SK-N-SH treated with all-trans-retinoic acid at 6 μM for 48 hours (cell line): ENCODE measurements around the gene ZBTB16.

Experiments
- ARNTL ChIP-seq: fragments of 450-650 bp; formaldehyde crosslinking; IDR thresholded peaks from 2 replicates; pipeline ENCODE4 v1.5.0; 2020; ENCODE audit warnings: low read depth, mild to moderate bottlenecking, moderate library complexity, borderline replicate concordance
- CREB5 ChIP-seq: fragments of 250-450 bp; sonication (Bioruptor Pico); IDR thresholded peaks from 2 replicates; pipeline ENCODE4 v1.5.1; 2020; ENCODE audit warnings: low read depth, mild to moderate bottlenecking, moderate library complexity
- CSDC2 ChIP-seq: fragments of 250-450 bp; sonication (Bioruptor Pico); IDR thresholded peaks from 2 replicates; pipeline ENCODE4 v1.5.0; 2020; ENCODE audit warnings: mild to moderate bottlenecking, moderate library complexity
- ESRRG ChIP-seq: fragments of 250-450 bp; sonication (Bioruptor Pico); IDR thresholded peaks from 2 replicates; pipeline ENCODE4 v1.6.1; 2021; ENCODE audit warnings: mild to moderate bottlenecking
- GLIS3 ChIP-seq: fragments of 250-450 bp; sonication (Bioruptor Pico); IDR thresholded peaks from 2 replicates; pipeline ENCODE4 v1.5.0; 2020; ENCODE audit warnings: mild to moderate bottlenecking, moderate library complexity
- OSR1 ChIP-seq: fragments of 250-450 bp; sonication (Bioruptor Pico); IDR thresholded peaks from 2 replicates; pipeline ENCODE4 v1.8.0; 2022; ENCODE audit warnings: moderate library complexity, mild to moderate bottlenecking, inconsistent platforms
- PATZ1 ChIP-seq: fragments of 250-450 bp; sonication (Bioruptor Pico); IDR thresholded peaks from 2 replicates; pipeline ENCODE4 v1.8.0; 2020; ENCODE audit warnings: mild to moderate bottlenecking, moderate library complexity, borderline replicate concordance
- PPARA ChIP-seq: fragments of 250-450 bp; sonication (Bioruptor Pico); IDR thresholded peaks from 2 replicates; pipeline ENCODE4 v1.5.0; 2020; ENCODE audit warnings: mild to moderate bottlenecking, borderline replicate concordance
- RARB ChIP-seq: fragments of 250-450 bp; sonication (Bioruptor Pico); IDR thresholded peaks from 2 replicates; pipeline ENCODE4 v1.8.0; 2021; ENCODE audit warnings: mild to moderate bottlenecking, moderate library complexity
- ZC3H10 ChIP-seq: fragments of 250-450 bp; sonication (Bioruptor Pico); IDR thresholded peaks from 2 replicates; pipeline ENCODE4 v1.5.1; 2021; ENCODE audit warnings: mild to moderate bottlenecking, moderate library complexity
- ZFP3 ChIP-seq: fragments of 250-450 bp; sonication (Bioruptor Pico); IDR thresholded peaks from 2 replicates; pipeline ENCODE4 v1.5.0; 2020; ENCODE audit warnings: mild to moderate bottlenecking, moderate library complexity
- ZFP30 ChIP-seq: fragments of 450-650 bp; formaldehyde crosslinking; IDR thresholded peaks from 2 replicates; pipeline ENCODE4 v1.5.0; 2022; ENCODE audit warnings: mild to moderate bottlenecking, moderate library complexity
- ZNF70 ChIP-seq: fragments of 450-650 bp; formaldehyde crosslinking; IDR thresholded peaks from 2 replicates; pipeline ENCODE4 v1.5.0; 2020; ENCODE audit warnings: mild to moderate bottlenecking, moderate library complexity
- TF ChIP-seq, protein P1 (sequence below): fragments of 250-450 bp; sonication (Bioruptor Pico); IDR thresholded peaks from 2 replicates; pipeline ENCODE4 v1.5.1; 2021; ENCODE audit warnings: mild to moderate bottlenecking, moderate library complexity

GRCh38 chr11:114156131-114156581 is 96.6 kb downstream of the ZBTB16 start:
- TF ChIP-seq PATZ1 (CRISPR knock-in tag) = no peak
- TF ChIP-seq RARB (CRISPR knock-in tag) = no peak
- TF ChIP-seq ARNTL = no peak
- no peak for TF ChIP-seq CSDC2
- TF ChIP-seq PPARA (CRISPR knock-in tag) = no peak
- no peak for TF ChIP-seq OSR1
- TF ChIP-seq ZFP3 = no peak
- no peak for TF ChIP-seq ZNF70
- TF ChIP-seq, protein P1, sequence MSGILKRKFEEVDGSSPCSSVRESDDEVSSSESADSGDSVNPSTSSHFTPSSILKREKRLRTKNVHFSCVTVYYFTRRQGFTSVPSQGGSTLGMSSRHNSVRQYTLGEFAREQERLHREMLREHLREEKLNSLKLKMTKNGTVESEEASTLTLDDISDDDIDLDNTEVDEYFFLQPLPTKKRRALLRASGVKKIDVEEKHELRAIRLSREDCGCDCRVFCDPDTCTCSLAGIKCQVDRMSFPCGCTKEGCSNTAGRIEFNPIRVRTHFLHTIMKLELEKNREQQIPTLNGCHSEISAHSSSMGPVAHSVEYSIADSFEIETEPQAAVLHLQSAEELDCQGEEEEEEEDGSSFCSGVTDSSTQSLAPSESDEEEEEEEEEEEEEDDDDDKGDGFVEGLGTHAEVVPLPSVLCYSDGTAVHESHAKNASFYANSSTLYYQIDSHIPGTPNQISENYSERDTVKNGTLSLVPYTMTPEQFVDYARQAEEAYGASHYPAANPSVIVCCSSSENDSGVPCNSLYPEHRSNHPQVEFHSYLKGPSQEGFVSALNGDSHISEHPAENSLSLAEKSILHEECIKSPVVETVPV (CRISPR knock-in tag) = no peak
- no peak for TF ChIP-seq ESRRG (CRISPR knock-in tag)
- TF ChIP-seq CREB5 (CRISPR knock-in tag) = no peak
- no peak for TF ChIP-seq ZFP30 (CRISPR knock-in tag)
- TF ChIP-seq GLIS3 (CRISPR knock-in tag) = no peak
- no peak for TF ChIP-seq ZC3H10 (CRISPR knock-in tag)
